DND-41 (cell line): ENCODE results near the gene TAS2R31.

Experiments
- CTCF ChIP-seq: IDR thresholded peaks from 2 replicates; pipeline ENCODE4 v1.5.1; 2012; ENCODE audit warnings: borderline replicate concordance, low read length, moderate library complexity, mild to moderate bottlenecking; ENCODE audit not compliant: poor library complexity, severe bottlenecking; ENCODE audit errors: extremely low read depth
- EZH2 ChIP-seq: IDR thresholded peaks from 3 replicates; pipeline ENCODE4 v1.6.1; 2012; ENCODE audit warnings: borderline replicate concordance, low read depth, mild to moderate bottlenecking, moderate library complexity, low read length, inconsistent platforms; ENCODE audit not compliant: severe bottlenecking

GRCh38 chr12:10986812-10987211, 44.4 kb downstream of the TAS2R31 start, which contains the start of gene TAS2R50:
- TF ChIP-seq CTCF (no peak), EZH2 (no peak)
